ENCODE results near the gene CXCL3.

The CXCL3 gene

DNA sequence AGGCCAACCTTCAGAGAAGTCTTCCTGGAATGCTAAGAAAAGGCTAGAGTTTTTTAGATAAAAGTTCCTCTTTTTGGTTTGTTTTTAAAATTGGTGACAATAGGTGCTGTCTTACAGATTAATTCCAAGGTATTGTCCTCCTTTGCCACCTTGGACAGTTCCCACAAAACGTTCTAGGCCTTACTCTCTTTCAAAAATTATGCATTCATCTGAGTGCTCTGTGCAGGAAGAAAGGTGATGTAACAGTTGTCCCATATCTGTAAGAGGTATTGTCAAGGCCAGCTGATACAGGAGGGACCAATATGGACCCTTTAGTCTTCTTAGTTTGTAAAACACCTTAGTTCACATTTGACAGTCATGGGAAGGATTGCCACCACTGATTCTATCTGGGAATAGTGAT is 24.2 kb downstream of the CXCL3 start:
- DNase-seq (ENCODE audit: low read depth in 3 of 3) = no peak

DNA sequence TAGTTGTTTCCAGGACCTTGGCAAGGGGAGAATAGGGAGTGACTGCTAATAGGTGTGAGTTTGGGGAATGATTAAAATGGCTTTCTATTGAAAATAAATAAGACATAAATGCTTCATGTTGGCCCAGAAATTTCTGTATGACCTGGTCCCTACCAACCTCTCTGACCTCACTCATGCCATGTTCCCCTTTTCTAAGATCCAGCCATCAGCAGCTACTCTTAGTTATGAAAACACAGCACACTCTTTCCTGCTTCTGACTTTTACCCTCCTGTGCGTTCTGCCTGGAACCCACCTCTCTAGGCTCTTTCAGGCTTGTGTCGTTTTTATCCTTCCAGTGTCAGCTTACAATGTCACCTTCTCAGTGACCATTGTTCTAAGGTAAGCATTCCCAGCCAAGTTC is 25.2 kb downstream of the CXCL3 start:
- DNase-seq (ENCODE audit: low read depth in 3 of 3) = no peak

DNA sequence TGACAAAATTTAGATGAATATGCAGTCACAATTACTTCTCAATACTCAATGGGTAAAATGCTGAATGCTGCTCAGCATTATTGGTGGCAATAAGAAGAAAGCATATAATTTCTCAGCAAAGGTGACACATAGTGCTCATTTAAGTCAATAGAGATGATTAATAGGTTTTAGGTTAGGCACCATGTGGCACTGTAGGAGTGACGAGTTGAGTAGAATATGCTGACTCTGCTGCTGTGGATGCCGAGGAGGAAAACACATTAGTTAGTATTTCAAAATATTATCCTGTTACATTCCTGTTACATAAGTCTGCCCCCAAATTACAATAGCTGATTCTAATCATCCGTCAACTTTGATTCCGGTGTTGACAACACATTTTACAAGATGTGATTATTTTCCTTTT is 26.4 kb downstream of the CXCL3 start:
- no peak for DNase-seq (ENCODE audit: low read depth in 3 of 3)

DNA sequence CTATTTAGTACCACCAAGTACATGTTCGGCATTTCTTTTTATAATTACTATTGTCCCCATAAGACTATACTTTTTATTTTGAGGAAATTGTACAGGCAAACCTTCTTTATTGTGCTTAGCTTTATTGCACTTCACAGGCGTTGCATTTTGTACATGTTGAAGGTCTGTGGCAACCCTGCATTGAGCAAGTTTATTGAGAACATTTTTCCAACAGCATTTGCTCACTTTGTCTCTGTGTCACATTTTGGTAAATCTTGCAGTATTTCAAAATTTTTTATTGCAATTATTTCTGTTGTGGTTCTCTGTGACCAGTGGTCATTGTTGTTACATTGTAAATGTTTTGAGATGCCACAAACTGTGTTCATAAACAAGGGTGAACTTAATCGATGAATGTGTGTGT is 29.2 kb downstream of the CXCL3 start:
- no peak for DNase-seq (ENCODE audit: low read depth in 3 of 3)

DNA sequence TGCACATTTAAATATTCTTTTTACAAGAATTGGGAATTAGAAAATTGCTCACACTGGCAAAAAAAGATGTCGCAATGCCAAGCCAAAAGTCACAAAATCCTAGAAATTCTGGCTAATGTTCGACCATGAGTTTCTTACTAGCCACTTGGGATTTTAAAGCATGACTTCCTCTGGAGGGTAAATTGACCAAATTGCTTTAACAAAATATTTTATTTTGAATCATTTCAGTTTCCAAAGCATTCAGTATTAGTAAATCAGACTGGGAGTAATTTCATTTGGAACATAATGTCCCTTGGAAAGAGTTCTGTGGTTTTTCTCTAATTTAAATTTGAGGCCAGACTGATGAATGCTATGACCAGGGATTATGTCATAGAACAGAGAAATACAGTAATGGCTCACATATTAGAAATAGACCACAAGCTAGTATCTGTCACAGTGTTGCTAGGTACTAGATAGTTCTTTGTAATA is 32.4 kb downstream of the CXCL3 start:
- no peak for DNase-seq (ENCODE audit: low read depth in 3 of 3)

DNA sequence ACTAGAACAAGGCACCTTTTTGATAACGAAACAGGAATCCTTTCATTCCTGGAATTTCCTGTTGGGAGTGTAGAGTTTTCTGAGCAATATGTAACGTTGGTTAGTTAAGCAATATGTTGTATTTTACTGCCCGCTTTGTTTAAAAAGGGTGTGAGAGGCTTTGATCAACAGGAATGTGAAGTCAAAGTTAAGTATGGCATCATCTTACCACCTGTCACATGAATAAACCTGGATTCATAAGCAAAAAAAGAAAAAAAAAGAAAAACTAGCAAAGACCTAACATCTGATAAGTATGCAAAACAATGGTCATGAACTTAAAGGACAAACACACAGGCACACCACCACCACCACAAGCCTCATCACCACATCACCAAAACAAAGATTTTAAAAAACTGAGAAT is 33.0 kb downstream of the CXCL3 start:
- no peak for DNase-seq (ENCODE audit: low read depth in 3 of 3)

DNA sequence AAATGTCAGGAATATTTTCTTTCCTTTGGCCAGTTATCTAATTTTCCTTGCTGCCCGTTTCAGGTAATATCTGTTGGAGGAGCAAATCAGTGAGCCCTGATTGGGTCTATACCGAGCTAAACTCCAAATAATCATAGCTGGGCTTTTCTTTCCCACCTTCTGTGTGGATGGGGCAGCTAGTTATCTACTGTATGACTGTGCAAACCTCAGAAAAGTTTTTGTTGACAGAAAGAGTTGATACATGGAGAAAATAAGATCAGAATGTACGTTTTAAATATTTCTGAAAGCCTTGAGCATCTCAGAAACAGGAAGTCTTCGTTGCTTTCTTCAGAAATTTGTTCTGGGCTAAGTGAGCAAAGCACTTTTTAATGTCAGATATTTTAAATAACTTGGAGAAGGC is 33.8 kb downstream of the CXCL3 start:
- no peak for DNase-seq (ENCODE audit: low read depth in 3 of 3)

DNA sequence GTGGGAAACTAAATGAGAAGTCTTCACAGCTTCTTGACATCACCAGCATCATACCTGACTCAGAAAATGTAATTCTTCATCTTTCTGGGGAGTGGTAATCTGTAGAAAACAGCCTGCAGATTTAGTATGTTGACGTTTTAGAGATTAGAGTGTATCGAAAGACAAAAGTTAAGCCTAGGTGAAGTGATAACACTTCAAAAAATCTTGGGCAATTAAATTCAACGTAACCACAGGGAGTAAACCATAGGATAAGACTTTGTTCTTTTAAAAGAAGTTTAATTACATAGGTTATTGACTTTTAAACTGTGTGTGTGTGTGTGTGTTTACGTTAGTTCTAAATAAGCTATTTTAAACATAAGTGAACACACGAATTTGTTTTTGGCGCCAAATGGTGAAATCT is 38.2 kb downstream of the CXCL3 start:
- no peak for DNase-seq (ENCODE audit: low read depth in 3 of 3)

DNA sequence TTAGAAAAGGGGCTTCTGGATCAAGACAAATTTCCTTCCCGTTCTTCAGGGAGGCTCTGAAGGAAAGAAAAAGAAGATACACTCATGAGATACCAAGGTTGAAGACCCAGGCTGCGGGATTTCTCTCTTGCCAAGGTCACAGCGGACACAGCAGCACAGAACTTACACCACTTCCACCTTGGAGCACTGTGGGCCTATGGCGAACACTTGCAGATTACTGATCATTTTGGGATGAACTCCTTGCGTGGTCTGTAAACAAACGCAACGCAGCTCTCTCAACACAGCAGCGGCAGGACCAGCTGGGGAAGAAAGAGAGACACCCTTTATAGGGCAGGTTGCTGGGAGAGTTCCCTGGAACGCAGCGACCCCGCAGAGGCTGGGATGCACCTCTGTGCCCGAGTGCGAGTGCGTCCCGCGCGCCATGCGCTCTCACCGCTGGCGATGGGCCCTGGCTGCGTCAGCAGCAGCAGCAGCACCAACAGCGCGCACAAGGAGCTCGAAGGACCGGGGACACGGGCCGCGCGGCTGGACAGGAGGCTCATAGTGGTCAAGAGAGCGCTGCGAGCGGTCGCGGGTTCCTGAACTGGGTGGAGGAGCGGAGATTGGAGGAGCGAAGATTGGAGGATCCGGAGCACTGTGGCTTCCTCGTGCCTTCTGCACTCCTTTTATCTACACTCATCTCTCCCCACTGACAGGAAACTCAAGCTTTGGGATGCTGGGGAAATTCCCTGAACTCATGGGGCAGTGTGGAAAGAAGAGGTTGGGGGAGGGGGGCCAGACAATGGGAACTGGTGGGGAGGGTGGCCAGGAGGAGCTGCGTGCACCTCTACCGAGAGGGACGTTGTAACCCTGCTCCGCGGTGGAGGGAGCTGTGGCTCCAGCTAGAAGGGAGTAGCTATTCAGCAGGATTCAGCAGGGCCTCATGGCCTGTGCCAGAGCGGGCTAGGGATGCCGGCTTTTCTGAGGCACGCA is 40.2 kb downstream of the CXCL3 start, which contains the start of gene CXCL5:
Gene CXCL5, minus strand, starts transcription at position 638 of the 972 bp plus-strand sequence. Its CDS starts 96 bp downstream, at position 542.
- no peak for DNase-seq (ENCODE audit: low read depth in 3 of 3)

DNA sequence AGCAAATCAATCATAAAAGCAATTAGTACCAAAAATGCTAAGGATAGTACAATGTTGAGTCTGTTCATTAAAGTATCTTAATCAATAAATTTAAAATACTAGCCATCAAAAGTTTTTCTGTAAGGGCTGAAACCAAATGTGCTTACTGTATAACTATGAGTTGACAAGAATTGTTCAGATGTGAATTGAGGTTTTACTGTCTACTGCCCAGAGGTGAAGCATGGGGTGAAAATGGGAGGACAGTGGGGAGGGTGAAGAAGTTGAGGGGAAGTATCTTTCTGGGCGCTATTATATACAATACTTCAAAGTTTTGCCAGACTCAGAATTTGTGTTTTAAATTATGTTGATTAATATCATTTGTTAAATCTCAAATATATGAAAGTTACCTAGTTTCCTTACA is 46.4 kb downstream of the CXCL3 start:
- no peak for DNase-seq (ENCODE audit: low read depth in 3 of 3)

DNA sequence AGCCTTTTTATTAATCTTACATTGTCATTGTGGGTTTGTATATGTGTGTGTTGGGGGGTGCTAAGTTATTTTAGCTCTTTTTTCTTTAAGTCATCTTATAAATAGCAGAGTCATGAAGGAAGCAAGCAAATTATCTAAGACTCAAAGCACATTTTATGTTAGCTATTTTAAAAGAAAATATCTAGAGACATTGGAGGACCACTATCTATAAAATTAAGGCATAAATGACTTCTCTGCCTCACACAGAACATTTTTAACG is 46.8 kb downstream of the CXCL3 start:
- DNase-seq (ENCODE audit: low read depth in 3 of 3) = no peak

DNA sequence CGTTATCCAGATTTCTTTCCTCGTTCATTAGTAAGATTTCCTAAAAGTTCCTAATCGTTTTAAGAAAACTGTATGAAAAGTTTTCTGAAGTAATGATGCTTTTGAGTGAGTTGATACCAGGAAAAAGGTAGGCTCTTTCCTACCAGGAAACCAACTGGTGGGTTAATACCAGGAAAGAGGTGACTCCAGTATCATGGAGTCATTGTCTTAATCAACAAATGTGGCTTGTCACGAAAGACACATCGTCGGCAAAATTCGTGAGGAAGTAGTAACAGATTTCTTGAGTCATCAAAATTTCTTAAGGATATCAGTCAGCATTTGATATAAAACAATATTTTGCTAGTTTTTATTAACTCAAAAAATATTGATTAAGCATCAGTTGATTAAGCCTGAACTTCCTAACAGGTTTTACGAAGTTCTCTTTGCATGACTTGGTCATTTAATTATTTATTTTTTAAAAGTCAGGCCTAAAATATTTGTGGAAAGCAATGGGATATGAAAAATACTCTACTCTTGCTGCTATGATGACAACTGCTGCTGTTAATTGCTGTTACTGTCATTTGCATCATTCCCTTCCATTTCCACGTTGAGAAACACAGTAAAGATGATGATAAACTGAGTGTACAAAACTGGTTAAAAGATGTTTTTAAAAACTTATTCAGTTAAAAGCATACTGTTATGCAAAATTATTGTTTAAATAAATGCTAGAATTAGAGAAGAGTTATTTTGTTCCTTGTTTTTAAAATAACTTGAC is 47.3 kb downstream of the CXCL3 start:
- no peak for DNase-seq (ENCODE audit: low read depth in 3 of 3)

DNA sequence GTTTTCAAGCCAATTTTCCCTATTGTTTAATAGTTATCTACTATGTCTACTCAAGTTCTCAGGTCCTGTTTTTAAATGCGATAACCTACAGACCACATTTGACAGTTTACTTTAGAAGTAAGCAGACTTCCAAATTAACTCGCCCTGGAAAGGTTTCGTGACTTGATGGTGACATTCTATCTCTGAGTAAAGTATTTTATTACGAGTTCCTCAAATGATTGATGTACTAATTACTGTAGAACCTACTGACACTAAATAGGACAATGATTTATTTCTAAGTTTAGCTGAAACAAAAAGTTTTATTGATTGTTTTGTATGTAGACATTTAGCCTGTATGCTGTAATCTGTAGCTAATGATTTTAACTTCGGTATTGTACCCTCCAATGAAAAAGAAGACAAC is 48.6 kb downstream of the CXCL3 start:
- no peak for DNase-seq (ENCODE audit: low read depth in 3 of 3)

DNA sequence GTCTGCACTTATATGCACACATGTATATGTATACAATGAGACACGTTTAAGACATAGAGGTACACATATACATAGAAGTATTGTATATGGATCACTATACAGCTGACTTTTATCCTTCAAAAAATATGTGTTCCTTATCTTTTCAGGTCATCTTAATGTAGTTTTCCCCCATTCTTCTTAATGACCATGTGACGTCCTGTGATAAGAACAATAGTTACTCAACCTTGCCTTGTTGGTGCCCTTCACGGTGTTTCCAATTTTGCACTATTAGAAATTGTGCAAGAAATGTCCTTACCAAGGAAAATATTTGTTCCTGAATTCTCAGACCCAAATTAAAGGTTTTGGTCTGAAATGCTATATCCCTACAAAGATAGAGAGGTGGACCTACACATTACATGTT is 49.5 kb downstream of the CXCL3 start:
- no peak for DNase-seq (ENCODE audit: low read depth in 3 of 3)

DNA sequence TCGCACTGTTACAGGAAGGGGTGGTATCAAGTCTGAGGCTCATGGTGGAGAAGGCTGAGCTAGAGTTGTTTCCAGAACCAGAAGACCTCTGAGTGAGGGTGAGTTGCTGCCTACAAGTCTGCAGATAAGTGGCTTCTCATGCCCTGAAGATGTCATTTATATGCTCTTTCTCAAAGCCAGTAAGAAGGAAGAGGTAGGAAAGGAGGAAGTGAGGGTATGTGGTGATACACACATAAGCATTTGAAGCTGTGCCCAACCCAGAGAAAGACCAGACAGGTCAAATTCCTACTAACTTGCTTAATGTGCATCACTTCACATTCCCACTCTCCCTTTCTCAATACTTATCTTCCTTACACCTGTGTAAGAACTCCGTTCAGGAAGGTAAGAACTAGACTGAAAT is 50.4 kb downstream of the CXCL3 start, which contains the start of gene PPBP:
Gene PPBP, minus strand, starts transcription at position 130 of the 400 bp plus-strand sequence. Its CDS starts 87 bp downstream, at position 43.
- DNase-seq (ENCODE audit: low read depth in 3 of 3) = no peak
